Measurements from ENCODE around the gene TLE5.

TLE5 gene

DNA sequence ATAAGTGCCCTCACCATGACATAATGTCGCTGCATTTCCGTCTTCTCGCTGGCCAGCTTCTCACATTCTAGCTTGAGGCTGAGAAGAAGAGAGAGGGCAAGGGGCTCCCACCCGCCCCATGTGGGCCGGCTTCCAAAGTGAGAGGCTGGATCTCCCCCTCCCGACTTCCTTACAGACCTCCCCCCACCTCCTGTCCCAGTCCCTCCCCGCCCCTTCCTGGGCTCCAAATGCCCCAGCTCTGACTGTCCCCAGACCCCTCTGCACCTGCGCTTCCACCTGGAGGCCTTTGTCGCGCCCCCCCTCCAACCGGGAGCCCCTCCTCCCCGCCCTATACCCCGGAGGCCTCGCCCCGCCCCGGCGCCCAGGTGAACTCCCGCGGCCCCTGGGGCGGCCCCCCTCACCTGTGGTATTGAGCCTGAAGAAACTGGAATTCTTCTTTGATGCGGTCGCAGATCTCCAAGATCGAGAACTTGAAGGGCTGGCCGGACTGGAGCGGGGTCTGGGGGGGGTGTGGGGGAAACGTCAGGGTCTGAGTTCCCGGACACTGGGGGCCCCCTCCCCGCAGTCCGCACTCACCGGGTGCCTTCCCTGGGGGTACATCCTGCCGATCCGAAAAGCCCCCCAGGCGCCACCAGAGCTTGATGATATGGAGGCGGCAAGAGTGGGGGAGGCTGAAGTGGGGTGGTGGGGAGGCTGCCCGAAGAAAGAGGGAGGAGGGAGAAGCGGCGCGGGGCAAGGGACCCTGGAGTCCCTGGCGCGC lies 33.8 kb downstream of the TLE5 start:
- TF ChIP-seq, protein P1, sequence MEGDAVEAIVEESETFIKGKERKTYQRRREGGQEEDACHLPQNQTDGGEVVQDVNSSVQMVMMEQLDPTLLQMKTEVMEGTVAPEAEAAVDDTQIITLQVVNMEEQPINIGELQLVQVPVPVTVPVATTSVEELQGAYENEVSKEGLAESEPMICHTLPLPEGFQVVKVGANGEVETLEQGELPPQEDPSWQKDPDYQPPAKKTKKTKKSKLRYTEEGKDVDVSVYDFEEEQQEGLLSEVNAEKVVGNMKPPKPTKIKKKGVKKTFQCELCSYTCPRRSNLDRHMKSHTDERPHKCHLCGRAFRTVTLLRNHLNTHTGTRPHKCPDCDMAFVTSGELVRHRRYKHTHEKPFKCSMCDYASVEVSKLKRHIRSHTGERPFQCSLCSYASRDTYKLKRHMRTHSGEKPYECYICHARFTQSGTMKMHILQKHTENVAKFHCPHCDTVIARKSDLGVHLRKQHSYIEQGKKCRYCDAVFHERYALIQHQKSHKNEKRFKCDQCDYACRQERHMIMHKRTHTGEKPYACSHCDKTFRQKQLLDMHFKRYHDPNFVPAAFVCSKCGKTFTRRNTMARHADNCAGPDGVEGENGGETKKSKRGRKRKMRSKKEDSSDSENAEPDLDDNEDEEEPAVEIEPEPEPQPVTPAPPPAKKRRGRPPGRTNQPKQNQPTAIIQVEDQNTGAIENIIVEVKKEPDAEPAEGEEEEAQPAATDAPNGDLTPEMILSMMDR (IDR thresholded peaks at IDR 0.05) = no peak
- Mint-ChIP-seq H3K36me3 (ENCODE audit: low read depth) (no peaks in the 10 kb centered on the region), H3K4me3 (no peak overlapping the region), H3K27me3 (ENCODE audit: low read depth, poor library complexity) (peaks cover 97% of the 10 kb centered on the region), H3K27ac (no peak overlapping the region), H3K4me1 (no peaks in the 10 kb centered on the region), H3K9me3 (peaks cover 8% of the 10 kb centered on the region)
- no peak for DNase-seq

DNA sequence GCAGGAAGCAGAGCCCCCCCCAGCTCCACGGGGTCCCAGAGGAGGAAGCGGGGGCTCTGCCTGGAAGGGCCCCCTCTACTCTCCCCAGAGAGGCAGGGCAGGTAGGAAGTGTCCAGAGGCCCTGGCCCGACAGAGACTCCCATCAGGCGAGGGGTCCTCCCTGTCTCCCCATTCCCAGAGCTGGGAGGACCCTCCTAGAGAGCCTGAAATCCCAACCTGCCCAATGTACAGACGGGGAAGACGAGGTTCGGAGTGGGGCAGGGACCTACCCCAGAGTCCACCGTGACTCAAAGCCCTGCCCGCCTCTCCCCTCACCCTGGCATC lies 34.4 kb downstream of the TLE5 start:
- Mint-ChIP-seq H3K27ac (no peak overlapping the region), H3K4me3 (no peak overlapping the region), H3K9me3 (peaks cover 7% of the 10 kb centered on the region), H3K27me3 (ENCODE audit: low read depth, poor library complexity) (peaks cover 97% of the 10 kb centered on the region), H3K4me1 (no peaks in the 10 kb centered on the region), H3K36me3 (ENCODE audit: low read depth) (no peaks in the 10 kb centered on the region)
- DNase-seq = no peak
- TF ChIP-seq, protein P1 (IDR thresholded peaks at IDR 0.05) = no peak

DNA sequence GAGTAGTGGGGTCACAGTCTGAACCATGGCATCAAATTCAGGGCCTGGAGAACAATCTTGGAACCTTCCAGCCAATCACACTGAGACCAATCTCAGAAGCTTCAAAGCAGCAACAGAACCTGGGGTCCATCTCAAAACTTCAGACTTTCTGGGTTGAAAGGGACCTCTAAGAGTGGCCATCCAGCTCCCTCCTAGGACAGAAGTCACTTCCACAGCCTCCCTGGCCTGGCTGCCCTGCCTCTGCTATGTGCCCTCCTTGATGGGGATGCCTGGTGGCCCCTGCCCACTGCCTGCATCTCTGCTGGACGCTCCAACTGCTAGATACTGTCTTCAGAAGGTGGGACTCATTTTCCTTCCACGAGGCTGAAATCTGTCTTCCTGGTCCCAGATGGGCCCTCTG lies 35.0 kb downstream of the TLE5 start:
- Mint-ChIP-seq H3K4me3 (no peak overlapping the region), H3K9me3 (peaks cover 7% of the 10 kb centered on the region), H3K4me1 (no peaks in the 10 kb centered on the region), H3K27me3 (ENCODE audit: low read depth, poor library complexity) (peaks cover 97% of the 10 kb centered on the region), H3K27ac (no peak overlapping the region), H3K36me3 (ENCODE audit: low read depth) (no peaks in the 10 kb centered on the region)
- TF ChIP-seq, protein P1 (IDR thresholded peaks at IDR 0.05) = no peak
- no peak for DNase-seq

DNA sequence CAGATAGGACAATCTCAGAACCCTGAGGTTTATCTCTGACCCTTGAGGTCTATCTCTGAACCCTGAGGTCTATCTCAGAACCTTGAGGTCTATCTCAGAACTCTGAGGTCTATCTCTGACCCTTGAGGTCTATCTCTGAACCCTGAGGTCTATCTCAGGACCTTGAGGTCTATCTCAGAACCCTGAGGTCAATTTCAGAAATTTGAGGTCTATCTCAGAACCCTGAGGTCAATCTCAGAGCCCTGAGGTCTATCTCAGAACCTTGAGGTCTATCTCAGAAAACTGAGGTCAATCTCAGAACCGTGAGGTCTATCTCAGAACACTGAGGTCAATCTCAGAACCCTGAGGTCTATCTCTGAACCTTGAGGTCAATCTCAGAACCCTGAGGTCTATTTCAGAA lies 35.5 kb downstream of the TLE5 start:
- peaks cover 96% of the 10 kb centered on the region for H3K27me3 Mint-ChIP-seq (ENCODE audit: low read depth, poor library complexity)
- no peaks in the 10 kb centered on the region for H3K36me3 Mint-ChIP-seq (ENCODE audit: low read depth)
- H3K4me3 Mint-ChIP-seq = no peak overlapping the region
- no peak for DNase-seq
- peaks cover 7% of the 10 kb centered on the region for H3K9me3 Mint-ChIP-seq
- TF ChIP-seq, protein P1 (IDR thresholded peaks at IDR 0.05) = no peak
- no peak overlapping the region for H3K27ac Mint-ChIP-seq
- no peaks in the 10 kb centered on the region for H3K4me1 Mint-ChIP-seq

DNA sequence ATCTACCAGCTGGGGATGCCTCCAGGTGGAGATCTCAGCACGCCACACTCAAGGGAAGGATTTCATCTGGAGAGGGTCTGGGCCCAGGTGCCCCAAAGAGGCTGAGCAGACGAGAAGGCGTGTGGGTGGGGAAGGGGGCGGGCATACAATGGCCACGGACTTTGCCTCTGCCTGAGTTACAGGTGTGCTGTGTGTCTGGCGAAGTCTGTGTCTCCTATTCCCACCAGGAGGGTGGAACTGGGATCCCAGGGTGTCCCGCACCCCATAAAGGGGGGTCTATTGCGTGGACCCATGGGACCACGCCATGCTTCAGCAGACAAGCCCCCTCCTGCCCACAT lies 36.8 kb downstream of the TLE5 start:
- H3K27me3 Mint-ChIP-seq (ENCODE audit: low read depth, poor library complexity) = peaks cover 94% of the 10 kb centered on the region
- DNase-seq = no peak
- no peaks in the 10 kb centered on the region for H3K4me1 Mint-ChIP-seq
- TF ChIP-seq, protein P1 (IDR thresholded peaks at IDR 0.05) = no peak
- no peak overlapping the region for H3K4me3 Mint-ChIP-seq
- no peaks in the 10 kb centered on the region for H3K36me3 Mint-ChIP-seq (ENCODE audit: low read depth)
- H3K9me3 Mint-ChIP-seq = peaks cover 4% of the 10 kb centered on the region
- no peak overlapping the region for H3K27ac Mint-ChIP-seq

DNA sequence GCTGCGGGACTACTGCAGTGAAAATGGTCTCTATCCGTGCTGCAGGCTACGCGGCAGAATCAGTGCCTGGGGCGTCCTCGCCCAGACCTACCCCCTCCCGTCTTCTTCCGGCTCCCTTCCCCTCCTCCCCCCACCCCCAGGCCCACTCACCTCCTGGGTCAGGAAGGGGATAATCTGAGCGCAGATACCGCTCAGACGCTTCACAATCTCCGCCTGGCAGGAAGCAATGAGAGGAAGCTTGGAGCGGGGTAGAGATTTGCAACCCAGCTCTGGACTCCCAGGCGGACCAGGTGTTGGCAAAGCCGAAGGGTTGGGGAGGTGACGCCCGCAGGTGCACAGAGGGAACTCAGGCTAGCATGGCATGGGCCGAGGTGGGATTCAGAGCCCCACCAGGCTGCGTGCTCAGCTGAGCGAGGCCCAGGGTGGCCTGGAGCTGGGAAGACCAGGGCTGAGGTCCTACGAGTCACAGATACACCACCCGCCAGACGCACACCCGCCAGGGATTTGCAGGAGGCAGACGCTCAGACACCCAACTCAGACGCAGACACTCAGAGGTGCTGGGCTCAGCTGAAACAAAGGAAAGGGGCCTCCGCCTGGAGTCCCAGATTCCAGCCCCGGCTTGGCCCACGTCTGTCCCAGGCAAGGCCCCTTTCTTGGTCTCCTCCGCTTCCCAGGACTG lies 37.3 kb downstream of the TLE5 start:
- Mint-ChIP-seq H3K27ac (no peak overlapping the region), H3K9me3 (peaks cover 4% of the 10 kb centered on the region), H3K36me3 (ENCODE audit: low read depth) (no peaks in the 10 kb centered on the region), H3K4me1 (no peaks in the 10 kb centered on the region), H3K4me3 (no peak overlapping the region), H3K27me3 (ENCODE audit: low read depth, poor library complexity) (peaks cover 94% of the 10 kb centered on the region)
- TF ChIP-seq, protein P1 (IDR thresholded peaks at IDR 0.05) = no peak
- no peak for DNase-seq

Measured in nephron progenitor cell (in vitro differentiated cells).